ENCODE data around the gene ZNF24. TPM values are rescaled to one million over a fixed set of nuclear protein-coding genes. Genes with fewer than 3 reads are reported as not detected.

ZNF24 gene
- total RNA-seq, 1 experiment from 2014 or later = 57.9 TPM

- no peak overlapping the region for H2AFZ ChIP-seq (ENCODE audit: low read length)
- no peak overlapping the region for H4K5ac ChIP-seq (ENCODE audit: insufficient read length, low read depth, low read length)
- H2BK12ac ChIP-seq (ENCODE audit: insufficient read length, low read depth, low read length) = no peak overlapping the region
- H3K27me3 ChIP-seq (ENCODE audit: insufficient read depth, low read length) = no peaks in the 10 kb centered on the region
- no peak overlapping the region for H3K56ac ChIP-seq (ENCODE audit: insufficient read length, low read depth, low read length)
- H3K23ac ChIP-seq (ENCODE audit: insufficient read length, low read depth, low read length) = no peak overlapping the region
- no peak overlapping the region; the same call in 1 of the 2 replicates for H3K14ac ChIP-seq (ENCODE audit: insufficient read depth, low read length)
- H3K79me1 ChIP-seq (ENCODE audit: insufficient read depth, low read depth, low read length, poor library complexity, severe bottlenecking) = no peaks in the 10 kb centered on the region
- H3K4ac ChIP-seq (ENCODE audit: low read depth, low read length) = no peak overlapping the region
- no peaks in the 10 kb centered on the region for H4K20me1 ChIP-seq (ENCODE audit: control insufficient read depth, insufficient read depth, insufficient read length)
- H3K79me2 ChIP-seq (ENCODE audit: insufficient read depth, low read length) = no peaks in the 10 kb centered on the region
- Mint-ChIP-seq H3K9me3 (peaks cover 1 to 2% of the 10 kb centered on the region in 2 experiments; a peak in 2 of 5 replicates), H3K27ac (no peak overlapping the region; a peak in 1 of 7 replicates), H3K4me3 (peak overlapping the region; percentile 77 to 89), H3K27me3 (ENCODE audit: low read depth) (peaks cover 23% of the 10 kb centered on the region), H3K36me3 (ENCODE audit: insufficient read depth in 1 of 3, low read depth in 3 of 3) (no peaks in the 10 kb centered on the region), H3K4me1 (peaks cover 7 to 12% of the 10 kb centered on the region in 2 experiments)
- WGBS (ENCODE audit: extremely low coverage, insufficient read length, low lambda C conversion rate) = no CpG with 5 or more reads among the region's 13 CpGs
- H2BK120ac ChIP-seq (ENCODE audit: low read depth, low read length, poor library complexity, severe bottlenecking) = no peak overlapping the region
- H2AK5ac ChIP-seq (ENCODE audit: insufficient read length, low read length) = no peak overlapping the region
- H4K91ac ChIP-seq (ENCODE audit: insufficient read length, low read depth, low read length) = no peak overlapping the region
- peak; percentile 61 for DNase-seq
- H3K9me3 ChIP-seq (ENCODE audit: control insufficient read depth, low read depth, low read length) = no peaks in the 10 kb centered on the region
- H3K4me2 ChIP-seq (ENCODE audit: insufficient read depth, insufficient read length, low read length) = peak overlapping the region; percentile 68
- TF ChIP-seq CTCF (conservative IDR thresholded peaks at IDR 0.05) = no peak
- no peaks in the 10 kb centered on the region; the same call in 1 of the 2 replicates for H3K4me1 ChIP-seq (ENCODE audit: insufficient read depth, low read length)
- no peak overlapping the region for H2BK15ac ChIP-seq (ENCODE audit: low read depth, low read length)
- H3K23me2 ChIP-seq (ENCODE audit: insufficient read length, low read depth, low read length, poor library complexity, severe bottlenecking) = peaks cover 4% of the 10 kb centered on the region
- H4K8ac ChIP-seq (replicated peaks; ENCODE audit: insufficient read length, low read depth, low read length) = no peak overlapping the region
- no peak overlapping the region for H2BK5ac ChIP-seq (ENCODE audit: insufficient read length, low read length)
- no peak overlapping the region for H3K27ac ChIP-seq (ENCODE audit: insufficient read length, low read depth, low read length)
- no peak overlapping the region for H3T11ph ChIP-seq (ENCODE audit: low read length)
- H3K18ac ChIP-seq (ENCODE audit: insufficient read length, low read depth, low read length) = no peak overlapping the region
- no peak overlapping the region for H2BK20ac ChIP-seq (ENCODE audit: low read depth, low read length, poor library complexity, severe bottlenecking)
- H3K9ac ChIP-seq (ENCODE audit: extremely low read depth, insufficient read length, low read length) = no peak overlapping the region
These were observed 32.1 kb upstream of the ZNF24 start for GRCh38 chr18:35376393-35376741.
